ENCODE results near the gene KSR2. TPM values are rescaled to one million over a fixed set of nuclear protein-coding genes. Genes with fewer than 3 reads are reported as not detected.

KSR2 gene
- total RNA-seq, 1 donor from 2014 or later: 0.25 TPM

DNA sequence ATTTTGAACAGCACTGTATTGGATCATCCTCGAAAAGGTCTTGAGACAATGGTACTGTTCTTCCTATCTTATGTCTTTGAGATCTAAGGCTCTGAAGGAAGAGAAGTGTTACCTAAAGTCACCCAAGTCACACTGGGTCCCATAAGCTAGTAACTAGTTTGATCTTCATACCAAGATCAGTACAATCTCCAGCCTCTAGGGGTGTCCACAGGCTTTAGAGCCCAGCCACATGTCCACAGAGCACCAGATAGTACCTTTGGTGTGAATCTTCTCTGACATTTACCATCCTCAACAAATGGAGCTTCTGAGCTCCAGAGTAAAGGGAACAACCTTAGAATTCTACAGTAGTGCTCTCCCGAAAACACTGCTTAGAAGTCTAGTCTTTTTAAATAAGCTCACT lies 78.7 kb downstream of the KSR2 start:
- H3K36me3 ChIP-seq: no peaks in the 10 kb centered on the region
- H3K27me3 ChIP-seq: no peaks in the 10 kb centered on the region
- H3K27ac ChIP-seq: no peak overlapping the region
- TF ChIP-seq POLR2A (IDR thresholded peaks at IDR 0.05) (no peak), POLR2AphosphoS5 (IDR thresholded peaks at IDR 0.05; ENCODE audit: insufficient read depth in 1 of 2, low read depth in 1 of 2) (no peak)
- TF ChIP-seq, protein P1, sequence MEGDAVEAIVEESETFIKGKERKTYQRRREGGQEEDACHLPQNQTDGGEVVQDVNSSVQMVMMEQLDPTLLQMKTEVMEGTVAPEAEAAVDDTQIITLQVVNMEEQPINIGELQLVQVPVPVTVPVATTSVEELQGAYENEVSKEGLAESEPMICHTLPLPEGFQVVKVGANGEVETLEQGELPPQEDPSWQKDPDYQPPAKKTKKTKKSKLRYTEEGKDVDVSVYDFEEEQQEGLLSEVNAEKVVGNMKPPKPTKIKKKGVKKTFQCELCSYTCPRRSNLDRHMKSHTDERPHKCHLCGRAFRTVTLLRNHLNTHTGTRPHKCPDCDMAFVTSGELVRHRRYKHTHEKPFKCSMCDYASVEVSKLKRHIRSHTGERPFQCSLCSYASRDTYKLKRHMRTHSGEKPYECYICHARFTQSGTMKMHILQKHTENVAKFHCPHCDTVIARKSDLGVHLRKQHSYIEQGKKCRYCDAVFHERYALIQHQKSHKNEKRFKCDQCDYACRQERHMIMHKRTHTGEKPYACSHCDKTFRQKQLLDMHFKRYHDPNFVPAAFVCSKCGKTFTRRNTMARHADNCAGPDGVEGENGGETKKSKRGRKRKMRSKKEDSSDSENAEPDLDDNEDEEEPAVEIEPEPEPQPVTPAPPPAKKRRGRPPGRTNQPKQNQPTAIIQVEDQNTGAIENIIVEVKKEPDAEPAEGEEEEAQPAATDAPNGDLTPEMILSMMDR (IDR thresholded peaks at IDR 0.05): no peak
- H3K9me3 ChIP-seq: no peaks in the 10 kb centered on the region
- H3K4me3 ChIP-seq: no peak overlapping the region
- no peak for DNase-seq (ENCODE audit: extremely low spot score in 2 of 2)
- intact Hi-C loops (cut with DNase I): no loop called here
- H3K4me1 ChIP-seq: no peaks in the 10 kb centered on the region

DNA sequence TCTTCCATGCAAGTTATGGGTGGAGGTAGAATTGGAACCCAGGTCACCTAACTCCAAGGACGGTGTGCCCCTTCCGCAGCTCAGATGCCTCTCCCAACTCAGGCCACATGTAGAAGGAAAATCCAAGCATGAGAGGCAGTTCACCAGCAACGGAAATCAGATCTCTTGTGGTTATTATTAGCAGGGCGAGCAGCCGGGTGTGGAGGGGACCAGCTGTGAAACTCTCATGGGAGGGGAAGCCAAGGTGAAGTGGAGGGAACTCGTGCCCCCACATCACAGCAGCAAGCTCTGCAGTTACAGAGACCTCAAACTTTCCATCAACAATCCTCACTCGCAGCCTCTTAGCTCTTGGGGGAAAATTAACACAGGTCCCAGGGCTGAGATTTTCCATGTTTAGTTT lies 79.7 kb downstream of the KSR2 start:
- H3K27ac ChIP-seq: no peak overlapping the region
- H3K4me3 ChIP-seq: no peak overlapping the region
- intact Hi-C loops (cut with DNase I): no loop called here
- H3K27me3 ChIP-seq: no peaks in the 10 kb centered on the region
- no peaks in the 10 kb centered on the region for H3K9me3 ChIP-seq
- no peaks in the 10 kb centered on the region for H3K36me3 ChIP-seq
- DNase-seq (ENCODE audit: extremely low spot score in 2 of 2): no peak
- no peak for TF ChIP-seq POLR2AphosphoS5 (IDR thresholded peaks at IDR 0.05; ENCODE audit: insufficient read depth in 1 of 2, low read depth in 1 of 2)
- TF ChIP-seq, protein P1 (IDR thresholded peaks at IDR 0.05): no peak
- TF ChIP-seq POLR2A (IDR thresholded peaks at IDR 0.05): no peak
- no peaks in the 10 kb centered on the region for H3K4me1 ChIP-seq

DNA sequence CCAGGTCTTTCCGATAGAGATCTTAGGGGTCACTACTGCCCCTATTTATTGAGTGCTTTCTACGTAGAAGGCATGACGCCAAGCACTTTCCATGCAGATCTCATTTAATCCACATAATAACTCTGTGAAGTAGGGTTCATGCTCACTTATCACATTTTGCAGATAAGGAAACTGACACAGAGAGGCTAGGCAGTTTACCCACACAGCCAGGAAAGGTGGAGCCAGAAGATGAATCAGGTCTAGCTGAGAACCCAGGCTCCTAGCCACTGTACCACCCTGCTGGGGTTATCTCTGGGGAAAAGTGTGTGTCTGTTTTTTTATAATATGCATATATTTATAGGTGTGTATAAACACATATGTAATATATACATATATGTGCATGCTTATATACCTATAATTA lies 83.6 kb downstream of the KSR2 start:
- intact Hi-C loops (cut with DNase I): no loop called here
- H3K27ac ChIP-seq: no peak overlapping the region
- no peaks in the 10 kb centered on the region for H3K27me3 ChIP-seq
- TF ChIP-seq POLR2AphosphoS5 (IDR thresholded peaks at IDR 0.05; ENCODE audit: insufficient read depth in 1 of 2, low read depth in 1 of 2) (no peak), POLR2A (IDR thresholded peaks at IDR 0.05) (no peak)
- TF ChIP-seq, protein P1 (IDR thresholded peaks at IDR 0.05): no peak
- H3K4me3 ChIP-seq: no peak overlapping the region
- DNase-seq (ENCODE audit: extremely low spot score in 2 of 2): no peak
- H3K36me3 ChIP-seq: no peaks in the 10 kb centered on the region
- no peaks in the 10 kb centered on the region for H3K4me1 ChIP-seq
- no peaks in the 10 kb centered on the region for H3K9me3 ChIP-seq

DNA sequence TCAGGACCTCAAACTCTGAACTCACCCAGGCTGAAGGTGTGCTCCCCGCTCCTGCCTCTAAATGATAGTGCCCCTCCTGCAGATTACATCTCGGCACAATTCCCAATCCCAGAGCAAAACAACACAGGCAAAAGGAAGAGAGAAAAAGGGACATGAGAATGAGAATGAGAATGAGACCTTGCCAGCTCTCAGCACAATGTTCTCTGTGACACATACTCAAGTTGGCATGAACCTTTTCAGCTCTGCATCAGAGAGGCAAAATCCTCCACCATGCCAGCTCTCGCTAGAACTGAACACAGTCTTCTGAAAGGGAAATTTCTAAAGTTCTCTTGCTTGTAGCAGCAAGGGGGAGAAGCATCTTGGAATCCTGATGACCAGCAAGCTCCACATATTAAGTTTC lies 84.6 kb downstream of the KSR2 start:
- no peak overlapping the region for H3K4me3 ChIP-seq
- TF ChIP-seq POLR2AphosphoS5 (IDR thresholded peaks at IDR 0.05; ENCODE audit: insufficient read depth in 1 of 2, low read depth in 1 of 2) (no peak), POLR2A (IDR thresholded peaks at IDR 0.05) (no peak)
- TF ChIP-seq, protein P1 (IDR thresholded peaks at IDR 0.05): no peak
- no peaks in the 10 kb centered on the region for H3K36me3 ChIP-seq
- no peaks in the 10 kb centered on the region for H3K27me3 ChIP-seq
- no peak overlapping the region for H3K27ac ChIP-seq
- H3K4me1 ChIP-seq: no peaks in the 10 kb centered on the region
- no peaks in the 10 kb centered on the region for H3K9me3 ChIP-seq
- intact Hi-C loops (cut with DNase I): no loop called here
- DNase-seq (ENCODE audit: extremely low spot score in 2 of 2): no peak

DNA sequence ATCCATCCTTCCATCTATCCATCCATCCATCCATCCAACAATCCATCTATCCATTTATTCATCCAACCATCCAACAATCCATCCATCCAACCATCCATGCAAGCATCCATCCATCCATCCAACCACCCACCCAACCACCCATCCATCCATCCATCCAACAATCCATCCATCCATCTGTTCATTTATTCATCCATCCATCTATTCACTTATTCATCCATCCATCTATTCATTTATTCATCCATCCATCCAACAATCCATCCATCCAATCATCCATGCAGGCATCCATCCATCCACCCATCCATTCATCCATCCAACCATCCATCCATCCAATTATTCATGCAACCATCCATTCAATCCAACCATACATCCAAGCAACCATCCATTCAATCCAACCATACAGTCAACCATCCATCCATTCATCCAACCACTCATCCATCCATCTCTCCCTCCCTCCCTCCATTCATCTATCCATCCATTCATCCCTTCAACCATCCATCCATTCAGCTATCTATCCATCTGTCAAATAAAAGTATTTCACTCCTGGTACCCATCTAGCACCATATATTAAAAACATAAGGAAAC lies 86.1 kb downstream of the KSR2 start:
- Histone ChIP-seq H3K36me3 (no peaks in the 10 kb centered on the region), H3K4me1 (no peaks in the 10 kb centered on the region), H3K9me3 (no peaks in the 10 kb centered on the region), H3K4me3 (no peak overlapping the region), H3K27me3 (no peaks in the 10 kb centered on the region), H3K27ac (no peak overlapping the region)
- no peak for DNase-seq (ENCODE audit: extremely low spot score in 2 of 2)
- intact Hi-C loops (cut with DNase I): no loop called here
- TF ChIP-seq POLR2AphosphoS5 (IDR thresholded peaks at IDR 0.05; ENCODE audit: insufficient read depth in 1 of 2, low read depth in 1 of 2) (no peak), POLR2A (IDR thresholded peaks at IDR 0.05) (no peak)
- TF ChIP-seq, protein P1 (IDR thresholded peaks at IDR 0.05): no peak
